ENCODE results near the gene CASR.

CASR gene

GRCh38 chr3:122247825-122248185, 64.3 kb downstream of the CASR start:
- H3F3A ChIP-seq (ENCODE audit: insufficient read depth), result no peaks in the 10 kb centered on the region
- TF ChIP-seq CTCF (IDR thresholded peaks at IDR 0.05; ENCODE audit: insufficient read depth, low read length, poor library complexity, severe bottlenecking), result no peak
- no peak for TF ChIP-seq EZH2phosphoT487 (conservative IDR thresholded peaks at IDR 0.05; ENCODE audit: low read length)

GRCh38 chr3:122251428-122251827, 68.0 kb downstream of the CASR start:
- H4K20me1 ChIP-seq (ENCODE audit: low read depth, low read length), result no peaks in the 10 kb centered on the region
- H3K27me3 ChIP-seq (ENCODE audit: low read length), result no peaks in the 10 kb centered on the region
- H3K4me3 ChIP-seq (ENCODE audit: insufficient read depth, low read length, poor library complexity, severe bottlenecking), result no peak overlapping the region
- no peaks in the 10 kb centered on the region for H3K79me2 ChIP-seq (ENCODE audit: insufficient read depth, low read length)
- no peak overlapping the region for H2AFZ ChIP-seq (ENCODE audit: low read depth, low read length, severe bottlenecking)
- TF ChIP-seq CTCF (IDR thresholded peaks at IDR 0.05; ENCODE audit: insufficient read depth, low read length, poor library complexity, severe bottlenecking), result no peak
- no peak for TF ChIP-seq EZH2phosphoT487 (conservative IDR thresholded peaks at IDR 0.05; ENCODE audit: low read length)
- H3F3A ChIP-seq (ENCODE audit: insufficient read depth), result no peaks in the 10 kb centered on the region
- no peaks in the 10 kb centered on the region for H3K9me3 ChIP-seq (ENCODE audit: insufficient read depth, low read length)
- H3K9ac ChIP-seq (ENCODE audit: low read length), result no peak overlapping the region
- no peaks in the 10 kb centered on the region for H3K36me3 ChIP-seq (ENCODE audit: low read length)
- no peaks in the 10 kb centered on the region for H3K9me2 ChIP-seq (replicated peaks; ENCODE audit: insufficient read depth, low read length)
- H3K27ac ChIP-seq (ENCODE audit: low read depth, low read length), result no peak overlapping the region
- H3K4me2 ChIP-seq (ENCODE audit: low read depth, low read length, poor library complexity, severe bottlenecking), result no peak overlapping the region

More at GRCh38 chr3:122247825-122248185, 64.3 kb downstream of the CASR start:
- no peaks in the 10 kb centered on the region for H3K9me2 ChIP-seq (replicated peaks; ENCODE audit: insufficient read depth, low read length)
- no peak overlapping the region for H3K27ac ChIP-seq (ENCODE audit: low read depth, low read length)
- H3K36me3 ChIP-seq (ENCODE audit: low read length), result no peaks in the 10 kb centered on the region
- no peak overlapping the region for H3K9ac ChIP-seq (ENCODE audit: low read length)
- no peaks in the 10 kb centered on the region for H4K20me1 ChIP-seq (ENCODE audit: low read depth, low read length)
- H3K27me3 ChIP-seq (ENCODE audit: low read length), result no peaks in the 10 kb centered on the region
- no peaks in the 10 kb centered on the region for H3K79me2 ChIP-seq (ENCODE audit: insufficient read depth, low read length)
- H3K9me3 ChIP-seq (ENCODE audit: insufficient read depth, low read length), result no peaks in the 10 kb centered on the region
- H3K4me3 ChIP-seq (ENCODE audit: insufficient read depth, low read length, poor library complexity, severe bottlenecking), result no peak overlapping the region
- H3K4me2 ChIP-seq (ENCODE audit: low read depth, low read length, poor library complexity, severe bottlenecking), result peak overlapping the region; percentile 25
- no peak overlapping the region for H2AFZ ChIP-seq (ENCODE audit: low read depth, low read length, severe bottlenecking)

- Histone ChIP-seq H3K9ac (ENCODE audit: low read length) (no peak overlapping the region), H3K4me2 (ENCODE audit: low read depth, low read length, poor library complexity, severe bottlenecking) (no peak overlapping the region), H3K79me2 (ENCODE audit: insufficient read depth, low read length) (no peaks in the 10 kb centered on the region), H3K4me3 (ENCODE audit: insufficient read depth, low read length, poor library complexity, severe bottlenecking) (no peak overlapping the region), H3K27ac (ENCODE audit: low read depth, low read length) (no peak overlapping the region), H3K27me3 (ENCODE audit: low read length) (no peaks in the 10 kb centered on the region), H2AFZ (ENCODE audit: low read depth, low read length, severe bottlenecking) (no peak overlapping the region), H3K9me2 (replicated peaks; ENCODE audit: insufficient read depth, low read length) (no peaks in the 10 kb centered on the region), H3F3A (ENCODE audit: insufficient read depth) (no peaks in the 10 kb centered on the region), H3K9me3 (ENCODE audit: insufficient read depth, low read length) (no peaks in the 10 kb centered on the region), H4K20me1 (ENCODE audit: low read depth, low read length) (no peaks in the 10 kb centered on the region), H3K36me3 (ENCODE audit: low read length) (no peaks in the 10 kb centered on the region)
- TF ChIP-seq EZH2phosphoT487 (conservative IDR thresholded peaks at IDR 0.05; ENCODE audit: low read length) (no peak), CTCF (IDR thresholded peaks at IDR 0.05; ENCODE audit: insufficient read depth, low read length, poor library complexity, severe bottlenecking) (no peak)
These were observed 70.1 kb downstream of the CASR start for GRCh38 chr3:122253581-122253980.

Measured in SU-DHL-6 (cell line).